ENCODE measurements around the gene SMARCA2. TPM values are rescaled to one million over a fixed set of nuclear protein-coding genes. Genes with fewer than 3 reads are reported as not detected.

SMARCA2 gene
- total RNA-seq, 1 donor from 2014 or later = 98.0 TPM

DNA sequence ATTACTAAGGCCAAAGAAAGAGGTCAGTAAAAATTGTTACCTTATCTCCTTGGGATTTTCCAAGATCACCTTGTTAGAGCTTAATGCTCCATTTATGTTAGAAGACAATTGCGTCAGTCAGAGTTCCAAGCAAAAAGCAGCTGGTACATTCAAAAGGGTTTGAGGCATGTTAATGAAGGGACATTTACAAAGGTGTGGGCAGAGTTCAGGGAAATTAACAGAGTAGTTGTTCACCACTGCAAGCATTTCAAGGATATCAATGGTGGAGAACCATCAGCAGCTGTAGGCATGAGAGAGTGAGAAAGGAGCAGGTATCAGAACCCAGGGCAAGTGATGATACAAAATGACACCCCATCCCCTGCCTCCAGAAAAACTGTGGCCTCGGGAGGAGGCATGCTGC lies 17.0 kb upstream of the SMARCA2 start:
- TF ChIP-seq, protein P1, sequence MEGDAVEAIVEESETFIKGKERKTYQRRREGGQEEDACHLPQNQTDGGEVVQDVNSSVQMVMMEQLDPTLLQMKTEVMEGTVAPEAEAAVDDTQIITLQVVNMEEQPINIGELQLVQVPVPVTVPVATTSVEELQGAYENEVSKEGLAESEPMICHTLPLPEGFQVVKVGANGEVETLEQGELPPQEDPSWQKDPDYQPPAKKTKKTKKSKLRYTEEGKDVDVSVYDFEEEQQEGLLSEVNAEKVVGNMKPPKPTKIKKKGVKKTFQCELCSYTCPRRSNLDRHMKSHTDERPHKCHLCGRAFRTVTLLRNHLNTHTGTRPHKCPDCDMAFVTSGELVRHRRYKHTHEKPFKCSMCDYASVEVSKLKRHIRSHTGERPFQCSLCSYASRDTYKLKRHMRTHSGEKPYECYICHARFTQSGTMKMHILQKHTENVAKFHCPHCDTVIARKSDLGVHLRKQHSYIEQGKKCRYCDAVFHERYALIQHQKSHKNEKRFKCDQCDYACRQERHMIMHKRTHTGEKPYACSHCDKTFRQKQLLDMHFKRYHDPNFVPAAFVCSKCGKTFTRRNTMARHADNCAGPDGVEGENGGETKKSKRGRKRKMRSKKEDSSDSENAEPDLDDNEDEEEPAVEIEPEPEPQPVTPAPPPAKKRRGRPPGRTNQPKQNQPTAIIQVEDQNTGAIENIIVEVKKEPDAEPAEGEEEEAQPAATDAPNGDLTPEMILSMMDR (IDR thresholded peaks at IDR 0.05; ENCODE audit: borderline replicate concordance) = no peak
- no peaks in the 10 kb centered on the region for H3K4me1 ChIP-seq
- H3K27me3 ChIP-seq (ENCODE audit: low read depth) = no peaks in the 10 kb centered on the region
- H3K9me3 ChIP-seq (replicated peaks) = no peaks in the 10 kb centered on the region
- H3K36me3 ChIP-seq = no peaks in the 10 kb centered on the region
- no peak for DNase-seq
- intact Hi-C loops (cut with micrococcal nuclease) = no loop called here
- no peak overlapping the region for H3K27ac ChIP-seq (replicated peaks)
- no peak overlapping the region for H3K4me3 ChIP-seq

GRCh38 chr9:2000314-2000713 lies 14.8 kb upstream of the SMARCA2 start:
- intact Hi-C loops (cut with micrococcal nuclease) = no loop called here
- TF ChIP-seq, protein P1 (IDR thresholded peaks at IDR 0.05; ENCODE audit: borderline replicate concordance) = no peak
- Histone ChIP-seq H3K36me3 (no peaks in the 10 kb centered on the region), H3K27me3 (ENCODE audit: low read depth) (no peaks in the 10 kb centered on the region), H3K27ac (replicated peaks) (no peak overlapping the region), H3K4me3 (no peak overlapping the region), H3K4me1 (no peaks in the 10 kb centered on the region), H3K9me3 (replicated peaks) (no peaks in the 10 kb centered on the region)
- no peak for DNase-seq

- Histone ChIP-seq H3K4me3 (no peak overlapping the region), H3K27me3 (ENCODE audit: low read depth) (no peaks in the 10 kb centered on the region), H3K9me3 (replicated peaks) (no peaks in the 10 kb centered on the region), H3K36me3 (no peaks in the 10 kb centered on the region), H3K4me1 (no peaks in the 10 kb centered on the region), H3K27ac (replicated peaks) (no peak overlapping the region)
- TF ChIP-seq, protein P1 (IDR thresholded peaks at IDR 0.05; ENCODE audit: borderline replicate concordance) = no peak
- no peak for DNase-seq
- intact Hi-C loops (cut with micrococcal nuclease) = no loop called here
Measured at GRCh38 chr9:2008372-2008771, 6.8 kb upstream of the SMARCA2 start.

- H3K27ac ChIP-seq (replicated peaks) = no peak overlapping the region
- intact Hi-C loops (cut with micrococcal nuclease) = no loop called here
- H3K4me3 ChIP-seq = no peak overlapping the region
- H3K4me1 ChIP-seq = peaks cover 34% of the 10 kb centered on the region
- H3K27me3 ChIP-seq (ENCODE audit: low read depth) = no peaks in the 10 kb centered on the region
- H3K36me3 ChIP-seq = no peaks in the 10 kb centered on the region
- no peak for DNase-seq
- TF ChIP-seq, protein P1 (IDR thresholded peaks at IDR 0.05; ENCODE audit: borderline replicate concordance) = no peak
- no peaks in the 10 kb centered on the region for H3K9me3 ChIP-seq (replicated peaks)
Measured at GRCh38 chr9:2012347-2012746, 2.8 kb upstream of the SMARCA2 start.

GRCh38 chr9:2013743-2014475 lies 1.2 kb upstream of the SMARCA2 start:
- peak overlapping the region; percentile 97 for H3K27ac ChIP-seq (replicated peaks)

More at GRCh38 chr9:2013743-2014475, 1.2 kb upstream of the SMARCA2 start:
- Histone ChIP-seq H3K4me3 (peak overlapping the region; percentile 97), H3K4me1 (peaks cover 50% of the 10 kb centered on the region), H3K27me3 (ENCODE audit: low read depth) (no peaks in the 10 kb centered on the region), H3K36me3 (no peaks in the 10 kb centered on the region), H3K9me3 (replicated peaks) (no peaks in the 10 kb centered on the region)
- intact Hi-C loops (cut with micrococcal nuclease) = no loop called here
- DNase-seq = no peak
- TF ChIP-seq, protein P1 (IDR thresholded peaks at IDR 0.05; ENCODE audit: borderline replicate concordance) = no peak

All from left ventricle myocardium inferior (tissue), 1 donor.